ENCODE data around the gene TRPM1.

Gene TRPM1

GRCh38 chr15:31046759-31047359 is 54.7 kb downstream of the TRPM1 start:
- DNase-seq = no peak

- no peak for DNase-seq
These were observed 55.9 kb downstream of the TRPM1 start for GRCh38 chr15:31045606-31046005.

GRCh38 chr15:31042751-31043150 is 58.8 kb downstream of the TRPM1 start:
- DNase-seq = no peak

GRCh38 chr15:31041610-31042009 is 59.9 kb downstream of the TRPM1 start:
- no peak for DNase-seq

- no peak for DNase-seq
These were observed 60.9 kb downstream of the TRPM1 start for GRCh38 chr15:31040611-31041010.

GRCh38 chr15:31039961-31040360 is 61.6 kb downstream of the TRPM1 start:
- no peak for DNase-seq

GRCh38 chr15:31037731-31038477 is 63.6 kb downstream of the TRPM1 start:
- no peak for DNase-seq

- DNase-seq = no peak
These were observed 64.7 kb downstream of the TRPM1 start for GRCh38 chr15:31036783-31037182.

GRCh38 chr15:31035610-31036009 is 65.9 kb downstream of the TRPM1 start:
- DNase-seq = no peak

- DNase-seq = no peak
These were observed 67.4 kb downstream of the TRPM1 start for GRCh38 chr15:31034152-31034551.

- no peak for DNase-seq
These were observed 68.6 kb downstream of the TRPM1 start for GRCh38 chr15:31032961-31033371.

- no peak for DNase-seq
These were observed 70.0 kb downstream of the TRPM1 start for GRCh38 chr15:31031471-31032067.

- DNase-seq = no peak
These were observed 73.5 kb downstream of the TRPM1 start for GRCh38 chr15:31027910-31028578.

GRCh38 chr15:31025996-31026395 is 75.5 kb downstream of the TRPM1 start:
- DNase-seq = no peak

- DNase-seq = no peak
These were observed 76.5 kb downstream of the TRPM1 start for GRCh38 chr15:31024979-31025378.

GRCh38 chr15:31024330-31024729 is 77.2 kb downstream of the TRPM1 start:
- no peak for DNase-seq

GRCh38 chr15:31023841-31024240 is 77.7 kb downstream of the TRPM1 start:
- DNase-seq = no peak

- DNase-seq = no peak
These were observed 80.4 kb downstream of the TRPM1 start for GRCh38 chr15:31021067-31021665.

GRCh38 chr15:31020542-31020941 is 81.0 kb downstream of the TRPM1 start:
- no peak for DNase-seq

GRCh38 chr15:31019986-31020385 is 81.5 kb downstream of the TRPM1 start:
- no peak for DNase-seq

- DNase-seq = no peak
These were observed 84.2 kb downstream of the TRPM1 start for GRCh38 chr15:31017311-31017710.

GRCh38 chr15:31016446-31016915 is 85.0 kb downstream of the TRPM1 start:
- no peak for DNase-seq

- DNase-seq = no peak
These were observed 87.0 kb downstream of the TRPM1 start for GRCh38 chr15:31014608-31014925.
